Measurements from ENCODE around the gene AKAP10. TPM values are rescaled to one million over a fixed set of nuclear protein-coding genes. Genes with fewer than 3 reads are reported as not detected.

Gene AKAP10
- total and polyA plus RNA-seq, 2 donors (not counting 3 experiments of a cell fraction or from before 2014, with no cell fraction given): 10.0 to 27.1 TPM

DNA sequence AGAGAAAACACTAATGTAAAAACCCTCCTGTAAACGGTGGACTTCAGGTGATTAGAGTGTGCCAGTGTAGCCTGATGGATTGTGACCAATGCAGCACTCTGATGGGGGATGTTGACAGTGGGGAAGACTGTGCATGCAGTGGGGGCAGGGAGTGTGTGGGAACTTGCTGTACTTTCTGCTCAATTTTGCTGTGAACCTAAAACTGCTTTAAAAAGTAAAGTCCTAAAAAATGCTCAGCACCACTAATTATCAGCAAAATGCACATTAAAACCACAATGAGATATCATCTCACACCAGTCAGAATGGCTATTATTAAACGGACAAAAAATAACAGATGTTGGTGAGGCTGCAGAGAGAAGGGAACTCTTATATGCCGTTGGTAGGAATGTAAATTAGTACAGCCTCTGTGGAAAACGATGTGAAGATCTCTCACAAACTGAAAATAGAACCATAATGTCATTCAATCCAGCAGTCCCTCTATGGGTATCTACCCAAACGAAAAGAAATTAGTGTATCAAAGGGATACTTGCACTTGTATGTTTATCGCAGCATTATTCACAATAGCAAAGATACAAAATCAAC is 100.2 kb downstream of the AKAP10 start:
- ChIA-PET CTCF (no interaction called here), POLR2A (no interaction called here)
- FAIRE-seq (no peak), DNase-seq (ENCODE audit: low read depth, low spot score) (no peak)
- no peaks in the 10 kb centered on the region for H3K9me1 ChIP-seq (replicated peaks; ENCODE audit: control insufficient read depth, extremely low read depth, insufficient read depth, low read length)
- no peak overlapping the region for H3K27ac ChIP-seq (ENCODE audit: insufficient read depth, low read depth, low read length)
- H3K4me2 ChIP-seq (ENCODE audit: insufficient read depth, low read length): no peak overlapping the region
- H3K36me3 ChIP-seq (ENCODE audit: control insufficient read depth in 2 of 2, extremely low read depth in 1 of 2, insufficient read depth in 2 of 2, low read length in 2 of 2): no peaks in the 10 kb centered on the region
- H3K4me3 ChIP-seq (replicated peaks in 1 of 3; ENCODE audit: insufficient read depth in 1 of 3, low read depth in 1 of 3, low read length in 3 of 3): no peak overlapping the region
- H4K20me1 ChIP-seq (replicated peaks; ENCODE audit: control insufficient read depth, extremely low read depth, insufficient read depth, low read length): no peaks in the 10 kb centered on the region
- intact Hi-C loops (cut with micrococcal nuclease) (no loop called here), dilution Hi-C loops (cut with MboI; ENCODE audit: extremely low pct_ligation_motif_present, low sequenced_read_pairs) (no loop called here)
- H3K4me1 ChIP-seq (ENCODE audit: control insufficient read depth, extremely low read depth, insufficient read depth, low read length): no peaks in the 10 kb centered on the region
- TF ChIP-seq MYC (IDR thresholded peaks at IDR 0.05; ENCODE audit: low read depth, low read length): no peak
- TF ChIP-seq POLR2AphosphoS5 (IDR thresholded peaks at IDR 0.05; ENCODE audit: insufficient read depth, low read depth, low read length): no peak
- TF ChIP-seq GATA2 (IDR thresholded peaks at IDR 0.05; ENCODE audit: insufficient read depth, insufficient read length, low read depth, low read length): no peak
- no peak overlapping the region for H2AFZ ChIP-seq (ENCODE audit: low read depth, low read length)
- H3K9me3 ChIP-seq (replicated peaks; ENCODE audit: control insufficient read depth, insufficient read depth, low read length): no peaks in the 10 kb centered on the region
- H3K79me2 ChIP-seq (ENCODE audit: control insufficient read depth, insufficient read depth, low read length): no peaks in the 10 kb centered on the region
- H3K27me3 ChIP-seq (ENCODE audit: control insufficient read depth in 2 of 2, insufficient read depth in 2 of 2, low read length in 2 of 2): peaks cover 2 to 6% of the 10 kb centered on the region in 2 experiments
- no TSS peak for BruUV-seq (replicated peaks)
- no peak overlapping the region for H3K9ac ChIP-seq (replicated peaks; ENCODE audit: extremely low read depth, insufficient read depth, low read length)

DNA sequence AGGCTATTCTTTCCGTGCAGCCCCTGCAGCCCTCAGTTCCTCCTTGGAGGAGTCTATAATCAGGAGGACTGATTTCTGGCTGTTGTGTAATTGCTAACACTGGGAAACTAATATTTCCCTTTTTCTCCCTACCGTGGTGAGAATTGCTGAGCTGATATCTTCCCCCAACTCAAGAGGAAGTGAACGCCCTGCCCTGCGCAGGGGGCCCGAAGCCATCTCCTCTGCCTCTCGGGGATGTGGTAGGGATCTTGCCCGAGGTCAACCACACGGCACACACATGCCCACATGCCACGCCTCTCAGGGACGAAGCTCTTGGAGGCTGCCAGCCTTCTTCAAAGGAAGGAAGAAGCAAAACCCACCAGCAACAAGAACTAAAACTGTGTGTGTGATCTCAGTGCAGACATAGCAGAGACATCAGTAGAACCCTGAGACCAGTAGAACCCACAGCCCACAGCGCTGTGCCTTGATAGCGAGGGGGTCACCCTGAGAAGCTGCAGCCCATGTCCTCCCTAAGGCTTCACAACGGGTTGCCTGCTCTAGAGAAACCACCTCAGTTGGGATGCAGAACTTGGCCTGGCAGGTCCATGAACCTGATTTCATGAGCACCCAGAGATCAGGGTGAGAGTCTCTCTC is 101.0 kb downstream of the AKAP10 start:
- Histone ChIP-seq H3K9me3 (replicated peaks; ENCODE audit: control insufficient read depth, insufficient read depth, low read length) (no peaks in the 10 kb centered on the region), H3K36me3 (ENCODE audit: control insufficient read depth in 2 of 2, extremely low read depth in 1 of 2, insufficient read depth in 2 of 2, low read length in 2 of 2) (no peaks in the 10 kb centered on the region), H3K27me3 (ENCODE audit: control insufficient read depth in 2 of 2, insufficient read depth in 2 of 2, low read length in 2 of 2) (peaks cover 2 to 6% of the 10 kb centered on the region in 2 experiments), H3K27ac (ENCODE audit: insufficient read depth, low read depth, low read length) (no peak overlapping the region), H3K79me2 (ENCODE audit: control insufficient read depth, insufficient read depth, low read length) (no peaks in the 10 kb centered on the region), H2AFZ (ENCODE audit: low read depth, low read length) (no peak overlapping the region), H3K9me1 (replicated peaks; ENCODE audit: control insufficient read depth, extremely low read depth, insufficient read depth, low read length) (no peaks in the 10 kb centered on the region), H3K9ac (replicated peaks; ENCODE audit: extremely low read depth, insufficient read depth, low read length) (no peak overlapping the region), H3K4me1 (ENCODE audit: control insufficient read depth, extremely low read depth, insufficient read depth, low read length) (no peaks in the 10 kb centered on the region), H4K20me1 (replicated peaks; ENCODE audit: control insufficient read depth, extremely low read depth, insufficient read depth, low read length) (no peaks in the 10 kb centered on the region), H3K4me3 (replicated peaks in 1 of 3; ENCODE audit: insufficient read depth in 1 of 3, low read depth in 1 of 3, low read length in 3 of 3) (no peak overlapping the region), H3K4me2 (ENCODE audit: insufficient read depth, low read length) (no peak overlapping the region)
- no peak for FAIRE-seq
- no peak for DNase-seq (ENCODE audit: low read depth, low spot score)
- dilution Hi-C loops (cut with MboI; ENCODE audit: extremely low pct_ligation_motif_present, low sequenced_read_pairs): no loop called here
- BruUV-seq (replicated peaks): no TSS peak
- ChIA-PET CTCF (no interaction called here), POLR2A (no interaction called here)
- intact Hi-C loops (cut with micrococcal nuclease): no loop called here
- no peak for TF ChIP-seq CTCF (IDR thresholded peaks at IDR 0.05; ENCODE audit: extremely low read depth in 1 of 2, insufficient read depth in 1 of 2, low read depth in 1 of 2, low read length in 2 of 2)
